Mesenchymal stem cell (in vitro differentiated cells and primary cell): ENCODE measurements around the gene NRXN3.

Experiments
- DNase-seq: peaks from one replicate; pipeline ENCODE4 v3.0.0-alpha.2; 2013
- H2AFZ ChIP-seq: one replicate; pipeline ENCODE4 v1.6.1; 2013; ENCODE audit warnings: low read depth, mild to moderate bottlenecking, control low read depth, inconsistent platforms, low read length, moderate library complexity
- H2AK5ac ChIP-seq: 2 replicates; pipeline ENCODE4 v1.6.1; 2013; ENCODE audit warnings: low read length, moderate library complexity, mild to moderate bottlenecking, inconsistent platforms; ENCODE audit not compliant: severe bottlenecking
- H2BK120ac ChIP-seq: one replicate; pipeline ENCODE4 v1.6.1; 2013; ENCODE audit warnings: low read depth, mild to moderate bottlenecking, inconsistent platforms, low read length, moderate library complexity
- H2BK12ac ChIP-seq, 2 experiments: one replicate each; pipeline ENCODE4 v1.6.1; 2013; ENCODE audit warnings: inconsistent platforms in 2 of 2, low read length in 2 of 2, mild to moderate bottlenecking in 2 of 2, moderate library complexity in 2 of 2, control low read depth in 1 of 2
- H2BK15ac ChIP-seq: one replicate; pipeline ENCODE4 v1.6.1; 2013; ENCODE audit warnings: mild to moderate bottlenecking, low read depth, inconsistent platforms; ENCODE audit not compliant: poor library complexity, severe bottlenecking
- H2BK5ac ChIP-seq: 2 replicates; pipeline ENCODE4 v1.6.1; 2013; ENCODE audit warnings: low read depth, mild to moderate bottlenecking, low read length, control low read depth, inconsistent platforms; ENCODE audit not compliant: poor library complexity, severe bottlenecking
- H3K14ac ChIP-seq, 2 experiments: one replicate each; pipeline ENCODE4 v1.6.1; 2013; ENCODE audit warnings: inconsistent platforms in 2 of 2, low read length in 2 of 2, control low read depth in 1 of 2, mild to moderate bottlenecking in 1 of 2, moderate library complexity in 1 of 2
- H3K18ac ChIP-seq, 2 experiments: one replicate each; pipeline ENCODE4 v1.6.1; 2013; ENCODE audit warnings: inconsistent platforms in 2 of 2, low read length in 2 of 2, control low read depth in 1 of 2, low read depth in 1 of 2, mild to moderate bottlenecking in 1 of 2
- H3K23ac ChIP-seq, 2 experiments: one replicate each; pipeline ENCODE4 v1.6.1; 2013; ENCODE audit warnings: inconsistent platforms in 2 of 2, low read length in 2 of 2, mild to moderate bottlenecking in 2 of 2, moderate library complexity in 2 of 2, control low read depth in 1 of 2
- H3K27ac ChIP-seq: 2 replicates; pipeline ENCODE4 v1.5.1; 2013; ENCODE audit warnings: mild to moderate bottlenecking, moderate library complexity, low read length, control low read depth, inconsistent platforms; ENCODE audit not compliant: poor library complexity, severe bottlenecking
- H3K27me3 ChIP-seq, 2 experiments: 2 replicates each; pipeline versions ENCODE4 v1.6.1 to v1.7.0; 2013; ENCODE audit warnings: low read length in 2 of 2, mild to moderate bottlenecking in 2 of 2, moderate library complexity in 2 of 2, control low read depth in 1 of 2, inconsistent platforms in 1 of 2; ENCODE audit not compliant: control insufficient read depth in 1 of 2, insufficient read depth in 1 of 2
- H3K36me3 ChIP-seq, 2 experiments: 2 replicates each; pipeline versions ENCODE4 v1.6.1 to v1.7.0; 2013; ENCODE audit warnings: low read length in 2 of 2, control low read depth in 1 of 2, inconsistent platforms in 1 of 2, low read depth in 1 of 2, mild to moderate bottlenecking in 1 of 2; ENCODE audit not compliant: insufficient read depth in 2 of 2, control insufficient read depth in 1 of 2
- H3K4ac ChIP-seq, 2 experiments: one replicate each; pipeline ENCODE4 v1.6.1; 2013; ENCODE audit warnings: inconsistent platforms in 2 of 2, low read length in 2 of 2, mild to moderate bottlenecking in 2 of 2, moderate library complexity in 2 of 2, control low read depth in 1 of 2, low read depth in 1 of 2
- H3K4me1 ChIP-seq: 2 replicates; pipeline ENCODE4 v1.6.1; 2013; ENCODE audit warnings: low read depth, low read length, control low read depth; ENCODE audit not compliant: control insufficient read depth, insufficient read depth
- H3K4me2 ChIP-seq: 2 replicates; pipeline ENCODE4 v1.6.1; 2013; ENCODE audit warnings: low read length, mild to moderate bottlenecking, inconsistent platforms; ENCODE audit not compliant: poor library complexity, severe bottlenecking
- H3K4me3 ChIP-seq, 2 experiments: 2 replicates each; pipeline versions ENCODE4 v1.5.1 to v1.7.0; 2013; ENCODE audit warnings: low read length in 2 of 2, mild to moderate bottlenecking in 2 of 2, control low read depth in 1 of 2, low read depth in 1 of 2; ENCODE audit not compliant: insufficient read depth in 1 of 2
- H3K79me1 ChIP-seq: replicated peaks from 2 replicates; pipeline ENCODE4 v1.6.1; 2013; ENCODE audit warnings: mild to moderate bottlenecking, control low read depth, low read length, inconsistent platforms; ENCODE audit not compliant: poor library complexity, severe bottlenecking
- H3K9ac ChIP-seq: 2 replicates; pipeline ENCODE4 v1.7.0; 2013; ENCODE audit warnings: mild to moderate bottlenecking, low read length, moderate library complexity
- H3K9me3 ChIP-seq: 2 replicates; pipeline ENCODE4 v1.7.0; 2013; ENCODE audit warnings: mild to moderate bottlenecking, low read length; ENCODE audit not compliant: control insufficient read depth
- H4K8ac ChIP-seq: one replicate; pipeline ENCODE4 v1.6.1; 2013; ENCODE audit warnings: inconsistent platforms, mild to moderate bottlenecking, low read length, moderate library complexity
- H4K91ac ChIP-seq: one replicate; pipeline ENCODE4 v1.6.1; 2013; ENCODE audit warnings: mild to moderate bottlenecking, low read length, inconsistent platforms
- WGBS: methylation state at CpG from one replicate; pipeline ENCODE4 v1.1.7; 2013; ENCODE audit warnings: mixed read lengths; 5-methylcytosine and 5-hydroxymethylcytosine counted together

NRXN3 gene

DNA sequence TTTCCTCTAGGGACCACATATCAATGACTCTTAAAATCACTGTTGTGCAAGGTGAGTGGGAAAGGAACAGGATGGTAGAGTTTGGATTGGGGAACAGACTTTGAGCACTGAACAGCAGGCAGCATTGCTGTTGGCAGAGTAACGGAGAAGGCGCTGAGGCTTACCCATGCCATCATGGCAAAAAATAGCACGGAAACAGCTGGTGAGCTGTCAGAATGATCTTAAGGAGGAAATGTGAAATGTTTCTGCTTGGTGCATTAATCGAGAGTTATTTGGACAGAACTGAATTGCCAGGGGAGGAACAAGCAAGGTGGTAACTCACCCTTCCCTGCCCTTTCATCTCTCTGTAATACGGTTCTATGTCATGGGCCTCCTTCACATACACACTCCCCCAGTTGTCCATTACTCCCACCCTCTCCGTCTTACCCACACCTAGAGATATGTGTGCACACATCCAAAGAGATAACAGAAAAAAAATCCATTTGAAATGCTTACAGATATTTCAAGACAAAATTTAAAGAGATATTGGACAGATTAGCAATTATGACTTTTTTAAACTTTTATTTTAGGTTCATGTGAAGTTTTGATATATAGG, 1468.6 kb downstream of the NRXN3 start:
- Histone ChIP-seq H3K23ac (no peak overlapping the region), H2BK12ac (no peak overlapping the region), H4K91ac (no peak overlapping the region), H2BK120ac (no peak overlapping the region), H3K27ac (no peak overlapping the region), H2AK5ac (no peak overlapping the region), H3K14ac (no peak overlapping the region), H2AFZ (no peak overlapping the region), H3K4me1 (no peaks in the 10 kb centered on the region), H3K18ac (no peak overlapping the region), H3K9me3 (peaks cover 4% of the 10 kb centered on the region), H3K4ac (no peak overlapping the region), H3K4me3 (no peak overlapping the region), H3K27me3 (no peaks in the 10 kb centered on the region), H3K4me2 (no peak overlapping the region), H4K8ac (peak overlapping the region; percentile 30), H2BK15ac (no peak overlapping the region), H3K36me3 (no peaks in the 10 kb centered on the region), H2BK5ac (no peak overlapping the region), H3K9ac (no peak overlapping the region), H3K79me1 (no peaks in the 10 kb centered on the region)
- whole genome bisulfite sequencing, result 89% methylated on average over 6 of the region's 6 CpGs
- no peak for DNase-seq

DNA sequence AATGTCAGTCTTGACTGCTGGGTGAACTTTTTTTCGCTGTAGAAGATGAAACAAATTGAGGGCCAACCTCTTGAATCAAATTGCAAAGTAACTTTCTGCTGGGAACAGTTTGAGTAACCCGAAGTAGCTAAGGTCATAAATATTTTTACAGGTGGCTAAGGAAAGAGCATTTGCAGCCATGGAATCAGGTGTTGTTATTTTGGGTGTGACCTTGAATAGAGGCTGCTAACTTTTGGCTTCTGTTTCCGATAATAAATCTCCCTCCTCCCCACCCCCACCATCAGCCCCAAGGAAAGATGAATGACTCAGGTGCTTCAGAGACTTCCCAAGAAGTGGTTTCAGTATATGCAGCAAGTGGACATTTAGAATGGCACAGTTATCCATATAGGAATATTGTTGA, 1469.4 kb downstream of the NRXN3 start:
- WGBS, result 84% methylated on average over 1 of the region's 3 CpGs
- Histone ChIP-seq H3K18ac (no peak overlapping the region), H3K27ac (no peak overlapping the region), H3K23ac (no peak overlapping the region), H3K4ac (no peak overlapping the region), H3K4me1 (no peaks in the 10 kb centered on the region), H3K27me3 (no peaks in the 10 kb centered on the region), H4K91ac (no peak overlapping the region), H2BK120ac (no peak overlapping the region), H3K4me3 (no peak overlapping the region), H2AK5ac (no peak overlapping the region), H4K8ac (no peak overlapping the region), H3K36me3 (no peaks in the 10 kb centered on the region), H2BK12ac (no peak overlapping the region), H3K9ac (no peak overlapping the region), H2BK15ac (no peak overlapping the region), H3K14ac (no peak overlapping the region), H2BK5ac (no peak overlapping the region), H3K4me2 (no peak overlapping the region), H3K79me1 (no peaks in the 10 kb centered on the region), H2AFZ (no peak overlapping the region), H3K9me3 (peaks cover 4% of the 10 kb centered on the region)
- no peak for DNase-seq

DNA sequence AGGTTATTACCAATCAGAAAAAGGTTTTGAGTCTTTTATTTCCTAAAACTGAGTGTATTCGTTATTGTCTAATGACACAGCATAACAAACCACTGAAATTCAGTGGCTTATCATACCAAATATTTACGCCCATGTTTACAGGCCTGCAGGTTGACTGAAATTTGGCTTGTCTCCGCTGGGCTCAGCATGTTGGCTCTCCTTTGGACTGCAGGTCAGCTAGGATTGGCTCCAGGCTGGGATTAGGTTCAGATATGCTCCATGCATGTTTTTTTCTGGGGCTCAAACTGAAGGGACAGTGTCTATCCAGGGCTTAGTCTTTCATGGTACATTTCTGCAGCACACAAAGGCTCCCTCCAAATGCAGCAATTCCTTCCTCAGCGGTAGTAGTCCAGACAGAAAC, 1471.2 kb downstream of the NRXN3 start:
- no peak overlapping the region for H3K4me3 ChIP-seq
- WGBS, result 77% methylated on average over 2 of the region's 4 CpGs

DNA sequence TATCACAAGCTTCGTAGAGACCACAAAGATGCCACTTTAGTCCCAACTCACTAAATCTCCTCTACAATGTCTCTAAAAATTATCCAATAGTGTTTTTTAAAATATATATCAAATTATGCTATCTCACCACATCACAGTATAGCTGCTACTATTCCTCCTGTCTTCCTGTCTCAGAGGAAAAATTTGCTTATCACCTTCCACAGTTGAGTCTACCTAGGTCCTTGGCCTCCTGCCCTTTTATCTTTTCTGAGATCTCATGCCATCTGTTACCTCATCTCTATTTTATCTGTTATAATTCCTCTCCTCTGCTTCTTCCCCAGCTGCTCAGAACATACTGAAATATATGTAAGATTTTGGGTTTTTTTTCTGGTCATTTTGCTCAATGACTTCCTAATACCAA, 1473.0 kb downstream of the NRXN3 start:
- no peak overlapping the region for H3K27ac ChIP-seq
- H2BK120ac ChIP-seq, result no peak overlapping the region
- H3K4ac ChIP-seq, result no peak overlapping the region
- no peak overlapping the region for H2BK12ac ChIP-seq
- no peak overlapping the region for H3K23ac ChIP-seq
- no peaks in the 10 kb centered on the region for H3K27me3 ChIP-seq
- H2AK5ac ChIP-seq, result no peak overlapping the region
- H2AFZ ChIP-seq, result no peak overlapping the region
- H3K4me2 ChIP-seq, result no peak overlapping the region
- no peak overlapping the region for H3K18ac ChIP-seq
- H3K4me1 ChIP-seq, result no peaks in the 10 kb centered on the region
- no peak overlapping the region for H3K4me3 ChIP-seq
- no peak overlapping the region for H4K8ac ChIP-seq
- no peak overlapping the region for H3K14ac ChIP-seq
- H3K36me3 ChIP-seq, result no peaks in the 10 kb centered on the region
- no CpG with 5 or more reads among the region's 1 CpG for WGBS
- H3K79me1 ChIP-seq, result no peaks in the 10 kb centered on the region
- H4K91ac ChIP-seq, result no peak overlapping the region
- no peak overlapping the region for H2BK5ac ChIP-seq
- no peaks in the 10 kb centered on the region for H3K9me3 ChIP-seq
- H3K9ac ChIP-seq, result no peak overlapping the region
- DNase-seq, result no peak
- H2BK15ac ChIP-seq, result no peak overlapping the region

More for the DNA sequence above, 1471.2 kb downstream of the NRXN3 start:
- H2BK15ac ChIP-seq, result no peak overlapping the region
- H3K79me1 ChIP-seq, result no peaks in the 10 kb centered on the region
- no peaks in the 10 kb centered on the region for H3K4me1 ChIP-seq
- H3K27ac ChIP-seq, result no peak overlapping the region
- no peak overlapping the region for H2BK120ac ChIP-seq
- H3K18ac ChIP-seq, result no peak overlapping the region
- no peaks in the 10 kb centered on the region for H3K36me3 ChIP-seq
- no peak overlapping the region for H4K8ac ChIP-seq
- H3K9ac ChIP-seq, result no peak overlapping the region
- H2AFZ ChIP-seq, result no peak overlapping the region
- H2AK5ac ChIP-seq, result no peak overlapping the region
- H3K4ac ChIP-seq, result no peak overlapping the region
- H2BK5ac ChIP-seq, result no peak overlapping the region
- no peak for DNase-seq
- no peak overlapping the region for H4K91ac ChIP-seq
- no peaks in the 10 kb centered on the region for H3K9me3 ChIP-seq
- no peak overlapping the region for H3K4me2 ChIP-seq
- no peak overlapping the region for H2BK12ac ChIP-seq
- H3K14ac ChIP-seq, result no peak overlapping the region
- H3K27me3 ChIP-seq, result no peaks in the 10 kb centered on the region
- H3K23ac ChIP-seq, result no peak overlapping the region
